HG02970 (cell line): ENCODE measurements around the gene DOCK3.
"Not testable (repeated sequence)": the region's sequence is repeated elsewhere in the genome, so short reads cannot be mapped to it uniquely, and the experiment has no call there.

ENCODE experiments used
- ATAC-seq: cut with Tn5 transposase; IDR thresholded peaks from one replicate; pipeline ENCODE4 v1.9.1; 2021; ENCODE audit warnings: mild to moderate bottlenecking, moderate library complexity, moderate number of reproducible peaks; ENCODE audit not compliant: unreplicated experiment, low FRiP score

DOCK3 gene

DNA sequence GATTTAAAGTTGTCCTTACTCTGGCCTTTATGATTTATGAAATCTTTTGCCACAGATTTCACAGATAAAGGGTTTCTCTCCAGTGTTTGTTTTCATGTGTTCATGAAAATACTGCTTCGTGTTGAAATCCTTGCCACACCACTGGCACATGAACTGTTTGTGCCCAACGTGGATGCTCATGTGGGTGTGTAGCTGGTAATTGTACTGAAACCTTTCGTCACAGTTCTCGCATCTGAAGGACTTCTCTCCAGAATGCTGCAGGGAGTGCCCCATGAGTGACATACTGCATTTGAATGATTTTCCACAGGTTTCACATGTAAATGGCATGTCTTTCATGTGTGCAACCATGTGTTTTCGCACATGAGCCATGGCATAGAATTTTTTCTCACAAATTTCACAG, 111.9 kb downstream of the DOCK3 start:
- no peak for ATAC-seq

DNA sequence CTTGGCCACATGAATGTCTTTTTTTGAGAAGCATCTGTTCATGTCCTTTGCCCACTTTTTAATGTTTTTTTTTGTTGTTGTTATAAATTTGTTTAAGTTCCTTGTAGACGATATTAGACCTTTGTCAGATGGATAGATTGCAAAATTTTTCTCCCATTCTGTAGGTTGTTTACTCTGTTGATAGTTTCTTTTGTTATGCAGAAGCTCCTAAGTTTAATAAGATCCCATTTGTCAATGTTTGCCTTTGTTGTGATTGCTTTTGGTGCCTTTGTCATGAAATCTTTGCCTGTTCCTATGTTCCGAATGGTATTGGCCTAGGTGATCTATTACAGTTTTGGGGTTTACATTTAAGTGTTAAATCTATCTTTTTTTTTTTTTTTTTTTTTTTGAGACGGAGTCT, 116.2 kb downstream of the DOCK3 start:
- ATAC-seq = not testable (repeated sequence)

DNA sequence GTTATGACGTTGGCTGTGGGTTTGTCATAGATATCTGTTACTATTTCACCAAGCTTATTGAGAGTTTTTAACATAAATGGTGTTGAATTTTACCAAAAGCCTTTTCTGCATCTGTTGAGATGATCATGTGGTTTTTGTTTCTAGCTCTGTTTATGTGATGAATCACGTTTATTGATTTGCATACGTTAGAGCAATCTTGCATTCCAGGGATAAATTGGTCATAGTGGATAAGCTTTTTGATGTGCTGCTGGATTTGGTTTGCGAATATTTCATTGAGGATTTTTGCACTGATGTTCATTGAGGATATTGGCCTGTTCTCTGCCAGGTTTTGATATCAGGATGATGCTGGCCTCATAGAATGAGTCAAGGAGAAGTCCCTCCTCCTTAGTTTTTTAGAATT, 117.8 kb downstream of the DOCK3 start:
- no peak for ATAC-seq

DNA sequence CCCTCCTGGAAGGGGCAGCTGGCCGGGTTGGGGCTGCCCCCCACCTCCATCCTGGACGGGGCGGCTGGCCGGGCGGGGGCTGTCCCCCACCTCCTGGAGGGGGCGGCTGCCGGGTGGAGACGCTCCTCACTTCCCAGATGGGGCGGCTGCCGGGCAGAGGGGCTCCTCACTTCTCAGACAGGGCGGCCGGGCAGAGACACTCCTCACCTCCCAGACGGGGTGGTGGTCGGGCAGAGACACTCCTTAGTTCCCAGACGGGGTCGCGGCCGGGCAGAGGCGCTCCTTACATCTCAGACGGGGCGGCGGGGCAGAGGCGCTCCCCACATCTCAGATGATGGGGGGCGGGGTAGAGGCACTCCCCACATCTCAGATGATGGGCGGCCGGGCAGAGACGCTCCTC, 129.1 kb downstream of the DOCK3 start:
- not testable (repeated sequence) for ATAC-seq

DNA sequence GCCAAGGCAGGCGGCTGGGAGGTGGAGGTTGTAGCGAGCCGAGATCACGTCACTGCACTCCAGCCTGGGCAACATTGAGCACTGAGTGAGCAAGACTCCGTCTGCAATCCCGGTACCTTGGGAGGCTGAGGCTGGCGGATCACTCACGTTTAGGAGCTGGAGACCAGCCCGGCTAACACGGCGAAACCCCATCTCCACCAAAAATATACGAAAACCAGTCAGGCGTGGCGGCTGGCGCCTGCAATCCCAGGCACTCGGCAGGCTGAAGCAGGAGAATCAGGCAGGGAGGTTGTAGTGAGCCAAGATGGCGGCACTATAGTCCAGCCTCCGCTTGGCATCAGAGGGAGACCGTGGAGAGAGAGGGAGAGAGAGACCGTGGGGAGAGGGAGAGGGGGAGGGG, 129.6 kb downstream of the DOCK3 start:
- ATAC-seq = not testable (repeated sequence)

DNA sequence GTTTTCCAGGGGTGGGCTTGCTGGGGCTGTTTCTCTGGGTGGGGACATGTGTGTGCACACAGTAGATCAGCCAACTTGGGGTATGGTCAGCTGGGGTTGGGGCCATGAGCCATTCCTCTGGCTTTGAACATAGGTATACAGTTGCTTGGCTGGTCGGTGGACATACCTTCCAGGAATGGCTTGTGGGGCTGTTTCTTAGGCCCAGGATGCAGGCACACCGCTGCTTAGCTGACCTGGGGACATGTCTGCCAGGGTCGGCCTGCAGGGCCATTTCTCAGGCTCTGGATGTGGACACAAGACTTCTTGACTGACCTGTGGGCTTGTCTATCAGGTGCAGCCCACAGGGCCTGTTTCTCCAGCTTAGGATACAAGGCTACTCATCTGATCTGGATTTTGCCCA, 130.6 kb downstream of the DOCK3 start:
- no peak for ATAC-seq

DNA sequence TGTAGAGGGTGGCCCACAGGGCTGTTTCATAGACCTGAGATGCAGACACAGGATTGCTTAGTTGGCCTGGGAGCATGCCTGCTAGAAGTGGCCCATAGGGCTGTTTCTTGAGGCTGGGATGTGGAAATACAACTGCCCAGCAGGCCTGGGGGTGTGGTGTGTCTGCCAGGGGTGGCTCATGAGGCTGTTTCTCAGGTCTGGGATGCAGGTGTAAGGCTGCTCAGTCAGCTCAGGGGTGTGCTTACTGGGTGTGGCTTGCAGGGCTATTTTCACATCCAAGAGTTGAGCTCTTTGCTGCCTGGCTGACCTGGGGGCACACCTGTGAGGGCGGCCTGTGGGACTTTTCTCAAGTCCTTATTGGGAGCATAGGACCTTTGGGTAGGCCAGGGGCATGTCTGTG, 131.3 kb downstream of the DOCK3 start:
- no peak for ATAC-seq

DNA sequence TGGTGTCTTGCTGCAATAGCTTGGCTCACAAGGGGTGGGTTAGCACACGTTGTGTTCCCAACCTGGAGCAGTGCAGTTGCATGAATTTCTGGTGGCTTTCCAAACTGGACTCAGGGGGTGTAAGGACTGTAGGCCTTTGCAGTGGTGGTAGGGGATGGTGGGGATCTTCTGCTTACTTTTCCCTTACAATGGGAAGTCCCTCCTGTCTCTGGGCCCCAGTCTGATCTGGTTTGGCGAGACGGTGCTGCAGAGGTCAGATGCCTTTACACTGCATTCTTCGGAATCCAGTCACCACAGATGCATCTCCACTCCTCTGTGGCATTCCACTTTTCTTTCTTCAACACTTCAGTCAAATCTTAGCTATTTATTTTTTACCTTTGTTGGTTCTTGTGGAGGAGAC, 132.1 kb downstream of the DOCK3 start:
- no peak for ATAC-seq

DNA sequence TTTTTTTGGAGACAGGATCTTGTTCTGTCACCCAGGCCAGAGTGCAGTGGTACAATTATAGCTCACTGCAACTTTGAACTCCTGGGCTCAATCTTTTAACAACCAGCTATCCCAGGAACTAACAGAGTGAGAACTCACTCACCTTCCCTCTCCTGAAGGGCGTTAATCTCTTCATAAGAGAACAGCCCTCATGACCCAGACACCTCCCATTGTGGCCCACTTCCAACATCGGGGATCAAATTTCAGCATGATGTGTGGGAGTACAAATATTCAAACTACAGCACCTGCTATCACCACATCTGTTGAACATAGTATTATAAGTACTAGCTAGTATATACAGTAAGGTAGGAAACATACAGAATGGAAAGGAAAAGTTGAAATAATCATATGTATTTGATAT, 132.5 kb downstream of the DOCK3 start:
- no peak for ATAC-seq

DNA sequence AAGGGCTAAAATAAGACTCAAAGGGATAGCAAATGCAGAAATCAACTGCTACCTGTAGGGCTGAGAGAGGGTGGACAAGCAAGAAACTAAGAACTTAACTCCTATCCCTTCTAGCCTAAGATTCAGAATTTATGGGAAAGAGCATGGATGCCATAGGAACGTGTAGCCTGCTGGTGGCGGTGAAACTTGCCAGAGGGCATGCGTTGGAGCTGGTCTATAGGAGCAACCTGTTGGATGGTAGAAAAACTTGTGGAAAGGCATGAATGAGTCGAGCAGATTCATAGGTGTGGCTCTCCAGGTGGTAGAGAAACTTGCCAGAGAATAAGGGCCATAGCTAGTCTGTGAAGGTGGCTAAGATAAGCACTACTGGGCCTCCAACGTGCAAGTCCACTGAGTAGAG, 137.2 kb downstream of the DOCK3 start:
- no peak for ATAC-seq

DNA sequence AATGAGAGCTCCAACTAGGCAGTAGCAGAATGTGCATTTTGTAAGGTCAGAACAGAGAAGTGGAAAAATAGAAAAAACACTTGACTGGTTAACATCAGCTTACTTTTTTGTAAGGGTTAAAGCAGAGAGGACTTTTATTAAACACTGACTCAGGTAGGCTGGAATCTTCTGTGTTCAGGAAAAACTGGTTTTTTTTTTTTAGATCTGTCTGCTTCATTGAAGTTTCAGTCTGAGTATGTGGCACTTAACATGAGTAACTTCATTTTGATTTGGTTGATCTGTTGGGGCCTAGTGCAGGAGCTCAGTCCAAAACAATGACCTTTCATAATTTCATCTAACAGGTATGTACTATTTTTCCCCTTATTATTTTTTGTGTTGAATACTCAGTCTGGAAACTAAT, 141.1 kb downstream of the DOCK3 start:
- no peak for ATAC-seq

DNA sequence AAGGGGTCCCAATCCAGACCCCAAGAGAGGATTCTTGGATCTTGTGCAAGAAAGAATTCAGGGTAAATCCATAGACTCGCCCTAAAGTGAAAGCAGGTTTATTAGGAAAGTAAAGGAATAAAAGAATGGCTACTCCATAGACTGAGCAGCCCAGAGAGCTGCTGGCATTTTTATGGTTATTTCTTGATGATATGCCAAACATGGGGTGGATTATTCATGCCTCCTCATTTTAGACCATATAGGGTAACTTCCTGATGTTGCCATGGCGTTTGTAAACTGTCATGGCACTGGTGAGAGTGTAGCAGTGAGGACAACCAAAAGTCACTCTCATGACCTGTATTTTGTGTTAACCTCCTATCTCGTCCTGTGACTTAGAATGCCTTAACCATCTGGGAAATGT, 142.2 kb downstream of the DOCK3 start:
- no peak for ATAC-seq

DNA sequence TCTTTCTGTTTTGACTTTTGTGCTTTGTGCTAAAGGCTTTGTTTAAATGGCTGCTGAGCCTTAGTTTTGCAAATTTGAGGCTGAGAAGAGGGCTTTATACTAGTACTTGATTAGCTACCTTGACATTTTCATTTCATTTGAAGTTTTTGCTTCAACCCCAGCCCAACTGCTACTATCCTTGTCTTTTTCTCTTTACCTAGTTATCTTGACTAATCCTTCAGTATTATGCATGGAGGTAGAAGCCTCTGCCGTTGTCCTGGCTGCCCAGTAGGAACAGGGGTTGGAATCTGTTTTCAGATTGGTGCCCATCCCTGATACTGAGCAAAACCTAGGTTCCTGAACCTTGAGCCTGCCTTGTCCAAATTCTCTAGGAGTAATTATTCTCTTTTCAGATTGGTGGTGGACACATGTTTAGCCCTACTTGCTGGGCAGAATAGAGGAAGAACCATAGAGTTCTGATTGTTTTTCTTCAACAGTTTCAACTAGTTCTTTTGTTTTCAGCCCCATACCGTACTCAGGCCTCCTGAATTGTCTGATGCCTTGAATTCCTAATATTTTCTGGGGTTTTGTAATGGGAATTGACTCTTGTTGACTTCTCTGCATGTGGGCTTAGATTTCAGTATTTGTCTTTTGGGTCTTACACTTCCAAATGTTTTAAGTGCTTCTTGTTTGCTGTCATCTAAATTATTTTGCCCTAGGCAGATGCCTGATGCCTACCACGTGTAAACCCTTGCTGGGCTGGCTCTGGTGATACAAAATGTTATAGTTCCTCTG, 143.2 kb downstream of the DOCK3 start:
- no peak for ATAC-seq

DNA sequence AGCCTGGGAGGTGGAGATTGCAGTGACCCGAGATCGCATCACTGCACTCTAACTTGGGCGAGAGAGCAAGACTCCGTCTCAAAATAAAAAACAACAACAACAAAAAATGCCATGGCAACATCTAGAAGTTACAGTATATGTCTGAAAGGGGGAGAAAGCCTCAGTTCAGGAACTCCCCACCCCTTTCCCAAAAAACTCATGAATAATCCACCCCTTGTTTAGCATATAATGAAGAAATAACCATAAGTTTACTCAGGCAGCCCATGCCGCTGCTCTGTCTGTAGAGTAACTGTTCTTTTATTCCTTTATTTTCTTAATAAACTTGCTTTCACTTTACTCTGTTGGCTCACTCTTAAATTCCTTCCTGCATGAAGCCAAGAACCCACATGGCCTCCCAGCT, 145.2 kb downstream of the DOCK3 start:
- no peak for ATAC-seq

DNA sequence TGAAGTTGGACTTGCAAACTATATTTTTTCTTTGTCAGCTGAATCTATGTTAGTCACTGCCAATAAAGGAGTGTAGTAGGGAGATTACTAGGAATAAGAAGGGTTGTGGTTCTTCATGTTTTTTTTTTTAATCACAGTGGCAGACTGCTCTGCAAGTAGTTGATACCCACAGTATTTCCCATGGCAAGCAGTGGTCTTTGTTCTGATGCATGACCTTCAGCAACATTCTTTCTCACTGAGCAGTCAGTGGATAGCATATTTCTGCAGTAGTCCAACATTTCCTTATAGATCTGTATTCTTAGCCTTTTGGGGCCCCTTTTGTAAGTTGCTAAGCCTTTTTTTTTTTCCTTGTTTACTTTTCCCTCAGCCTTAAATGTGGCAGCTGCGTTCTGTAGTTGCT, 151.1 kb downstream of the DOCK3 start:
- ATAC-seq = no peak

DNA sequence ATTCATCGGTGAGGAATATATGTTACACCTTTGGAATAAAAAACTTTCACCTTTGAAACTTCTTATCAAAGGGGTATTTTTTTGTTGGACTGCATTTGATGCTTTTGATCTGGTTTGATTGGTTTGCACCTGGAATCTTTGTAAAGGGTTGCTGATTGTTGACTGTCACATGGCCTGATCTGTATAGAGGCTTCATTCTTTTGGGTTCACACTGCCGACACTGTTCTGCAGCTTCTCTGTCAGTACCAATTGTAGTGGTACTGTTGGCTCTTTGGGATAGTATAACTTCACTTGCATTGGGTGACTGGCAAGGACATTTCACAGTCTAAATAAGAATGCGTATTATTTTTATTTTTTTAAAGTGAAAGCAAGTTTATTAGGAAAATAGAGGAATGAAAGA, 155.7 kb downstream of the DOCK3 start:
- ATAC-seq = no peak

DNA sequence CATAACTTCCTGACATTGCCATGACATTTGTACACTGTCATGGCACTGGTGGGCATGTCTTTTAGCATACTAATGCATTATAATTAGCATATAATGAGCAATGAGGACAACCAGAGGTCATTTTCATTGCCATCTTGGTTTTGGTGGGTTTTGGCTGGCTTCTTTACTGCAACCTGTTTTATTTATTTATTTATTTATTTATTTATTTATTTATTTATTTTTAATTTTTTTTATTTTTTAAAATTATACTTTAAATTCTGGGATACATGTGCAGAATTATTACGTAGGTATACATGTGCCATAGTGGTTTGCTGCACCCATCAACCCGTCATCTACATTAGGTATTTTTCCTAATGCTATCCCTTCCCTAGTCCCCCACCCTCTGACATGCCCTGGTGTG, 156.3 kb downstream of the DOCK3 start:
- not testable (repeated sequence) for ATAC-seq

DNA sequence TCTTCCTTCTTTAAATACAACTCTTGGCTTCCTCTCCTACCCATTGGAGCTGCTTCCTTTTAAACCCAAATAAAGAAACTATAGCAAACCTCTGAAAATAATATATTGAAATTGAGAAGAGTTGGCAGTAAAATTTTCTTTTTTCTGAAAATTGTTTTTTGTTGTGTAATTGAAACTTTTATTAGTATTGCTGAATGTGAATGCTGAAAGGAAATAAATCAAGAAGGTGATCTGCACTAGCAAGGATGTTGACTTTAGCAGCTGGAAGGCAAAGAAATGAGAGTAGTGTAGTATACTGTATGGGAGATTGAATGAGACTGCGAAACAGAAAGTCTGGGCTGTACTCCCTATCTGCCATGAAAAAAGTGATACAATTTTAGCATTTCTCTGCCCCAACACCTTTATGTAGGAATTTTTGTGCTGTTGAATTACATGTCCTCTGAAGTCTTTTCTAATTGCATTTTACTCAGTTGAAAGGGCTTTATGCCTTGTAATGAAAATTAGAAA, 166.3 kb downstream of the DOCK3 start:
- no peak for ATAC-seq

DNA sequence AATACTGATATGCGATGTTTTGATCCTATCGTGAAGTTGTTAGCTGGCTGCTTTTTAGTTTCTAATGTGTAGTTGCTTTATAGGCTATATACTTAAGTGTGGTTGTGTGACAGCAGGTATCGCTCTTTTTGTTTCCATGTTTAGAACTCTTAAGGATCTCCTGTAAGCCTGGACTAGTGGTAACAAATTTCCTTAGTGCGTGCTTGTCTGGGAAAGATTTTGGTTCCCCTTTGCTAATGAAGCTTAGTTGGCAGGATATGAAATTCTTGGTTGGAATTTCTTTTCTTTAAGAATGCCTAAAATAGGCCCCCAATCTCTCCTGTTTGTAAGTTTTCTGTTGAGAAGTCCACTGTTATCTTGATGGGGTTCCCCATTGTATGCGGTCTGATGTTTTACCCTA, 173.6 kb downstream of the DOCK3 start:
- ATAC-seq = no peak

DNA sequence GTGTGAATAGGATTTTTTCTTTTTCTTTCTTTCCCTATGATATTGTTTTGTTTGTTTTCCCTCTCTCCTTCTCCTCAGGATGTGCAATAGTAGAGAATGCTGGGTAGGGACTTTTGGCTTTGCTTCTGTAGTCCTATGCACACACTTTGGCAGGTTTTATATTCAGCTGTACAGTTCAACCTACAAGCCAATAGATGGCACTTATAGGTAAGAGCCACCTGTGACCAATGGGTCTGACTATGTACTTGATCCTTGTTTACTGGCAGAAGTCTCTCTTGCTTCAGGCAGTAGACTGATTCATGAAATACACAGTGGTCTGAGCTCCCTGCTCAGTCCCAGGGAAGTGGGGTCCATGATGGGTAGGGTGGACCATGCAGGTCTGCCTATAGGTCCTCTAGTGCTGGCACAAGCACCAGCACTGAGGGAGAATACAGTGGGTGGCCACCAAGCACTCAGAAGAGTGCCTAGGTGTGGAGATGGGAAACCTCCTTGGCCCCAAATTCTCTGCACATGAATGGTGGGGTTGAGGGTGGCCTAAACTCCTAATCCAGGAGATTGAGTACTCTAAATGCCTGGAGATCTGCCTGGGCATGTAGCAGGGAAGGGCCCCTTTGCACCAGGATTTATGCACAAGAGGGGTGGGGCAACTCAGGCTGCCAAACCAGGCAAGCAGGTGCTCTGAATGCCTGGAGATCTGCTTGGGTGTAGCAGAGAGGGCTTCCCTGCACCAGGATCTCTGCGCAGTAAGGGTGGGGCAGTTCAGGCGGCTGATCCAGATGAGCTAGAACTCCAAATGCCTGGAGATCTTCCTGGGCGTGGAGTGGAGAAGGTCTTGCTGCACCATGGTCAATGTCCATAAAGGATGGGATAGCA, 176.1 kb downstream of the DOCK3 start:
- no peak for ATAC-seq

DNA sequence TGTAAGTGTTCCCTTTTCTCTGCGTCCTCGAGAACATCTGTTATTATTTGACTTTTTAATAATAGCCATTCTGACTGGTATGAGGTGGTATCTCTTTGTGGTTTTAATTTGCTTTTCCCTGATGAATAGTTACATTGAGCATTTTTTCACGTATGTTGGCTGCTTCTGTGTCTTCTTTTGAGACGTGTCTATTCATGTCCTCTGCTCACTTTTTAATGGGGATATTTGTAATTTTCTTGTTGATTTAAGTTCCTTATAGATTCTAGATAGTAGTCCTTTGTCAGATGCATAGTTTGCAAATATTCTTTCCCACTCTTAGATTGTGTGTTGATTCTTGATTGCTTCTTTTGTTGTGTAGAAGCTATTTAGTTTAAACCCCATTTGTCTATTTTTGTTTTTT, 179.2 kb downstream of the DOCK3 start:
- ATAC-seq = no peak

DNA sequence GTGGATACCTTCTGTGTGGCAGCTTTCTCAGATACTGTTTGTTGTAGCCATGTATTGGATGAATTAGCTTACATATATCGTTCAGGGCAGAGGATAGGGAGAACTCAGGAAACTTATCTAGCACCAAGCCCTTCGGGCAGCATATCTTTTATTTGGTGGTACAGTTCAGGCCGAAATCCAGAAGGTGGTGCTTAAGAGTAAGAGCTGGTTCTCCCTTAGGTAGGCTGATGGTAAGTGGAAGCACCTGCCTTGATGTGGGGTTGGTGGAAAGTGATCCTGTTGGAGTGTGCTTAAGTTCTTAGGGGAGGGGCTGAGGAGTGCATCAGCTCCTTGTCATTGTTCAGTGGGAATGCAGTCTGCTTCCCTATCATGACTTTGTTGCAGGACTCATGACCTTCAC, 187.5 kb downstream of the DOCK3 start:
- no peak for ATAC-seq
